Ovary (tissue), 3 donors: ENCODE measurements around the gene DYRK1A.

Source experiments
- CTCF ChIP-seq, 3 donors: fragments of 450-650 bp in 2 of 3; fragments of 200-600 bp in 1 of 3; IDR thresholded peaks; one replicate each; pipeline versions ENCODE4 v1.5.1 to v1.8.0; 2016 to 2022; ENCODE audit warnings: antibody characterized with exemption in 3 of 3, mild to moderate bottlenecking in 1 of 3
- EP300 ChIP-seq: sonication (generic); formaldehyde crosslinking; IDR thresholded peaks from one replicate; pipeline ENCODE4 v1.6.1; 2017; ENCODE audit warnings: antibody characterized with exemption
- POLR2A ChIP-seq: fragments of 450-650 bp; IDR thresholded peaks from one replicate; pipeline ENCODE4 v1.6.1; 2017; ENCODE audit warnings: antibody characterized with exemption, mild to moderate bottlenecking, moderate library complexity
- donor health status: DM: no; HTN: no; CAD: no.

DNA sequence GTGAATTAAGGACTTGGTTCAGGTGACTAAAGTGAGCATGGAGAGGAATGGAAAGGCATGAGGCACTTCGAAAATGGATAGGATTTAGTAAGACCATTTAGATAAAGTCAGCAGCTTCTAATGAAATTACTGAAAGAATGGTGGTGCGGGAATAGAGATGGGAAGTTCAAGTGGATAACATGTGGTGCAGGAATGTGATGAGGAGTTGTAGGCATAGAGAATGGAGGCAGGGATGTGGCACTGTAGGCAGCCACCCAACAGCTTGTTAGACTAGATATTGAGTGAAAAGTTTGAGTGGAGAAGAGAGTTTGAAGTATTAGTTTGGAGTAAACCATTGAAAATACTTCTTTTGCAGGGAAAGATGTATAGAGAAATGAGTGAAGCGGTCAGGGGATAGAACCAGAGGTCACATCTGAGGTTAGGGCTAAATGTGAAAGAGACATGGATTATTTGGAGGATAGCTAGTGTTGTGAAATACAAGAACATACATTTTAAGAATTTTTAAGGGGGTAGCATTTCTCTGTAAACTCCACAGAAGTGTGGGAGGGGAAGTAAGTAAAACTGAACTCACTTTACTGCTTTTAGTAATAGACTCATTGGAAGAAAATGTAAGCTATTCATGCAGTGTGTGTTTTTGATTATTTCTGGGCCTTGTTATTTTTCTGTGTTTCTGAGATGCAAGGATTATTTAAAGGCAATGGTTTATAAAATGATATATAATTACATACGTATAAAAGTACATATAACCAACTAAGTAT, 46.2 kb downstream of the DYRK1A start:
- TF ChIP-seq CTCF (IDR thresholded peaks at IDR 0.05) (no peak), POLR2A (no peak), EP300 (no peak)
